NCI-H524 treated with DMSO at 0.1 percent for 48 hours (cell line): ENCODE measurements around the gene TRIAP1.
"Not testable (repeated sequence)": the region's sequence is repeated elsewhere in the genome, so short reads cannot be mapped to it uniquely, and the experiment has no call there.

ENCODE experiments used
- DNase-seq: peaks from one replicate; lab custom pipeline; 2025; lab: John Stamatoyannopoulos, UW

TRIAP1 gene

GRCh38 chr12:120468821-120469449 lies 22.8 kb upstream of the TRIAP1 start:
- no peak for DNase-seq

DNA sequence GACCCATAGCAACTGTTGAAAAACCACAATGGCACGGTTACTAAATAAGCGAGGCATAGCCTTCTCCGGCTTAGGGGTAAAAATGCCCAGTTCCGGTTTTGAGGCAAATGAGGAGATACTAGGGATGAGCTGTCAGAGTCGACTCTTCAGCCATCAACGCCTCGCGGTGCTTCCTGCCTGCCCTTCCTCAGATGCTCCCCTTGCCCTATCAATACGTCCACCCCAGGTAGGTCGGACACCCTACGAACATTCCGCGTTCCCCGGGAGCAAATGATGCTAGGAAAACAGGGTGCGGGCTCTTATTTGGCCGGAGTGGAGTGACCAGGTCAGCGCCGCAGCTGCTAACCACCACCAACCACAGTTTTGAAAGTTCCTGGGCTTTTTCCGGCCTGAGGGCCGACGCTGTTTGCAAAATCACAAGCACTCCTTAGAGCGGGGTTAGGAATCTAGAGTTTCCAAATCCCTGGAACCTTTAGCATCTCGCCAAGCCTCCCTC lies 22.2 kb upstream of the TRIAP1 start:
- no peak for DNase-seq

GRCh38 chr12:120467439-120467838 lies 21.3 kb upstream of the TRIAP1 start:
- DNase-seq: no peak

GRCh38 chr12:120466560-120467315 lies 20.6 kb upstream of the TRIAP1 start:
- DNase-seq: peak; percentile 38

- no peak for DNase-seq
Observed at GRCh38 chr12:120465756-120466155, 19.6 kb upstream of the TRIAP1 start.

GRCh38 chr12:120463712-120464111 lies 17.5 kb upstream of the TRIAP1 start:
- no peak for DNase-seq

DNA sequence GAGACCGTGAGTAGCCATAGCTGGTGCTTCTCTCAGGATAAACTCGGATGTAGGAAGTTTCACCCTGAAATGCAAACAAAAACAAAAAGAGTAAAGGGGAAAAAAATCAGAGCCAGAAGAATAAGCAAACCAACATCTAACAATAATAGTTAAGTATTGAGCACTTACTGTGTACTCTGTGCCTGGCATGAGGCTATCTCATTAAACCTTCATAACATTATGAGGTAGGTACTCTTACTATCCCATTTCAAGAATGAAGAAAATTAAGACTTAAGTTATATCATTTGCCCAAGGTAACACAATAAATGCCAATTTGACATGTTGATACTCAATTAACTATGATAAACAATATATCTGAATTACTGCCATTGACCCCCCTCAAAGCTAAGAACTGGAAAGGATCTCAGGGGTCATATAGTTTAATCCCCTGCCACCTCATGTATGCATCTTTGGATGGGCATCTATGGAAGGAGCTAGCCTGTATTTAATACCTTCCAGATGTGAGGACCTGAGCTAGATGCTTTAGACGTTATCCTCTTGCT lies 16.0 kb upstream of the TRIAP1 start:
- DNase-seq: no peak

DNA sequence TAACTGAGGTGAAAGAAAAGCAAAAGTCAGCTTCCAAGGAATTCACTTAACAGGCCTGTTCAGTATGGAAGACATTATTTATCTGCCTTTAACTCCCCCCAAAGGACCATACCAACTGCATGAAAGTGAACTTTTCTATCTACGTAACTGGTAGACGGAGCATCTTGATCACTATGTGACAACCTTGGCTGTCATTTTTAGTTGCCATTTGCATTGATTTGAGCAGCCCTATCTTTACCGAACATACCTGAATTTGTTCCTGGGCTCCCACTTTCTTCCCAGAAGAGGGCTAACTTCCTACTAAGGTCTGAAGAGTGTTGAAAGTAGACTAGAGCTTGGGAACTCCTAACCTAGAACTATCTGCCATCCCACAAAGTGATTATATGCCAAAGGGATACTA lies 14.0 kb upstream of the TRIAP1 start:
- no peak for DNase-seq

DNA sequence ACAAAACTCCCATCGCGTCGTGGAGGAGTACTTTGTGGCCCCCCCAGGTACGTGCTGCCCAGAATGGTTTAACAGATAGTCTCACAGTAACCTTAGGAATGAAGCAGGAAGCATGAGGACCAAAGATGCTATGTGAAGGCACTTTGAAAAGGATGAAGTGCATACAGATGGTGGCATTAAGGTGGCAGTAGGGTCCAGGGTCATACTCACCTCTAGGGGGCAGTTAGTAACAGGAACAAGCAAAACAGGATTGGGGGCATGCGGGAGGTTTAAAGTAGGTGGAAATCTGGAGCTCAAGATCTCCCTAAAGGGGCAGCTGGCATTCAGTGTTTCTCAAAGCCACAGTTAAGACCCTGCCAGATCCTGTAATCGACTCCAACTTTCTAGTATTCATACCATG lies 10.9 kb upstream of the TRIAP1 start:
- DNase-seq: no peak

DNA sequence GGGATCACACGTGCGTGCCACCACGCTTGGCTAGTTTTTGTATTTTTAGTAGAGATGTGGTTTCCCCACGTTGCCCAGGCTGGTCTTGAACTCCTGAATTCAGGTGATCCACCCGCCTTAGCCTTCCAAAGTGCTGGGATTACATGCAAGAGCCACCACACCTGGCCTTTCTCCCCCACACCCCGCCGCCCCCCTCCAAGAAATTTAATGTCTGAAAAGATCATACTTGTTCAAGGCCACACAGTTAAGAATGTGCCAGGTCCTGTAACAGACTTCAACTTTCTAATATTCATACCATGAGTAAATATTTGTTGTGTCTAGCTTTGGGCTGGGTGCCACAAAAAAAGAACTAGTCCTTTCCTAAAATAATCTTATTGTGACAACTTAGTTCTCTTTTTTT lies 9.1 kb upstream of the TRIAP1 start:
- no peak for DNase-seq

DNA sequence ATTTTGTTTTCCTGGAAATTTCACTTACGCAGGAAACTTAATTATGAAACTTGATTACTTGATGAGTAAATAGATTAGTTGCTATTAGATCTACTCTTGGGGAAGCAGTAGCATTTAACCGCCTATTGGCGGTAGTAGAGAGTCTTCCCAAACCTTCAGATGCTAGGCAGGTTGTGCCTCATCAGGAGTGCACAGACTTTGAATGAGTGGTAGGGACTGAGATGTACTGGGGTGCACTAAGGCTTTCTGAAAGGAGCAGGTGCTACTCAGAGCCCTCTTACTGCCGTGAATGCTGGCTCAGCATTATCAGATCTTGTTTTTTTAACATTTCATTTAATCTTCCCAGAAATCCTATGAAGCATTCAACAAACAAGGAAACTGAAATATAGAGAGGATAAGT lies 7.8 kb upstream of the TRIAP1 start:
- DNase-seq: no peak

DNA sequence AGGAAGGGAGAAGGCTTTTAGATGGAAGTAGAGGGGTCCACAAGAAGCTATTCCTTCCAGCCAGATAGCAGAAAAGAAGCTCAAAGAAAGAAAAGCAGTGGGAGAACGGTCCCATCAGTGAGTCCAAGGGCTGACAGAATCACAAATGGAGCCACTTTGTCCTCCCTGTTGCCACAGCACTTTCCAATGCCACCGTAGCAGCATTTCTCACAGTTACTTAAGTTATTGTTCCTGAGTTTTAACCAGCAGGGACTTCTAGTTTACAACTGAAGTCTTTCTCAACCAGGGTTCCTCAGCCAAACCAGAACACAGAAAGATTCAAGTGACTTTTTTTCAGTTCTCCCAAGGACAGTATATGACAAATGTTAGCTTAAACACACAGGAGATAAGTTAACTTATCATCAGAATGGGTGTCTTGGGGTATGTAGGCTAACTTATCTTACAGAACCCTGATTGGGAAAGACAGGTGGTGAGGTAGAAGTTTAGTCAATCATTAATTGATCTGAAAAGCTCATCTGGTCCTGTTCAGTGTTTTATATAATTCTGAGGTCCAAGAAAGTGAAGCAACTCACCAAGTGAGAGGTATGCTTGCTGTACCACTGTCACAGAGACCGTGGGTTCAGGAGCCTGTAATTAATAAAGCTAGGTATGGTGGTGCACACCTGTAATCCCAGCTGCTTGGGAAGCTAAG lies 7.0 kb upstream of the TRIAP1 start:
- DNase-seq: no peak

DNA sequence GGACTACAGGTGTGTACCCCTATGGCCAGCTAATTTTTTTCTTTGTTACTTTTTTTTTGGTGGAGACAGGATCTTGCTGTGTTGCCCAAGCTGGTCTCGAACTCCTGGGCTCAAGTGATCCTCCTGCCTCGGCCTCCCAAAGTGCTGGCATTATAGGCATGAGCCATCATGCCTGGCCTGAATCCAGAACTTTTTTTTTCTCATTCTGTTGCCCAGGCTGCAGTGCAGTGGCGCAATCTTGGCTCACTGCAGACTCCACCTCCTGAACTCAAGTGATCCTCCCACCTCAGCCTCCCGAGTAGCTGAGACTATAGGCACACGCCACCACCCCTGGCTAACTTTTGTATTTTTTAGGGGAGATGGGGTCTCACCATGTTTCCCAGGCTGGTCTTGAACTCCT lies 6.3 kb upstream of the TRIAP1 start:
- not testable (repeated sequence) for DNase-seq

GRCh38 chr12:120447992-120448391 lies 1.8 kb upstream of the TRIAP1 start:
- DNase-seq: no peak

GRCh38 chr12:120446844-120447178 lies 627 bp upstream of the TRIAP1 start:
- DNase-seq: not testable (repeated sequence)

DNA sequence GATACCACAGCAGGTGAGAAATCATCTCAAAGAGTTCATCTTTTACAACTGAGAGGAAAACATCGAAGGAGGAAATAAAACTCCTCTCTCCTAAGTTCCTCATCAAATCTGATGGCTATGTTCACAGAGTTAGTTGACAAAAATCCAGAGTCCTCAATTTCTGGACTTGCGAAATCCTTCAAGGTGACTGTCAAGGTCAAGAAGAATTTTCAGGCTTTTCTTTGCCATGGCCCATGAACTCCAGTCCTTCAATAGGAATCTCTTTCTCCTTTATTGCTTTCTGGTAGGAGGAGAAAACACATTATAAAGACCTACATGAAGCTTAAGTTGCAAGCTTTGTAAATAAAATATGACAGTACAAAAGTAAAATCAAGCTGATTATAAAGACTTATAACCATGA lies 1.5 kb downstream of the TRIAP1 start:
- no peak for DNase-seq

DNA sequence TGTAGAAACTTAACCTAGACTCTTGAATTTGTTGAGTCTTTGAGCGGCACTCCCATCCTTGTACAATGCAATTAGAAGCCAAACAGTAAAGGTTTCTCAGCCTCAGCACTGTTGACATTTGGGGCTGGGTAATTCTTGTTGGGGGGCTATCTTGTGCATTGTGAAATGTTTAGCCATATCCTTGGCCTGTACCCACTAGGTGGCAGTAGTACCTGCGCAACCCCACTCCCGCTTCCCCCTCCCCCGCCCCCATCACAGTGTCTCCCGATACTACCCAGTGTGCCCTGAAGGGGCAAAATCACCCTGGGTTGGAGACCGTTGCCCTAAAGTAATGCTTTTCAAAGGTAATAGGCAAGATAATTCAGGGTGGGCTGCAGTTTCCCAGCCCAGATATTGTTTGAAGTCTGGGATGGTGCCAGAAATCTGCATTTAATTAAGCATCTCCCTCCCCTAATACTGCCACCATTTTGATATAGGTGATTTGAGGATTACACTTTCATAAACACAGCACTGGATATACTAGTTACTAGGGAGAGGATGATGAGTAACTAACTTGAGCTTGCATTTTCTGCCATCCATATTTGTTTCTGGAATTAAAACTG lies 6.4 kb downstream of the TRIAP1 start:
- DNase-seq: no peak

DNA sequence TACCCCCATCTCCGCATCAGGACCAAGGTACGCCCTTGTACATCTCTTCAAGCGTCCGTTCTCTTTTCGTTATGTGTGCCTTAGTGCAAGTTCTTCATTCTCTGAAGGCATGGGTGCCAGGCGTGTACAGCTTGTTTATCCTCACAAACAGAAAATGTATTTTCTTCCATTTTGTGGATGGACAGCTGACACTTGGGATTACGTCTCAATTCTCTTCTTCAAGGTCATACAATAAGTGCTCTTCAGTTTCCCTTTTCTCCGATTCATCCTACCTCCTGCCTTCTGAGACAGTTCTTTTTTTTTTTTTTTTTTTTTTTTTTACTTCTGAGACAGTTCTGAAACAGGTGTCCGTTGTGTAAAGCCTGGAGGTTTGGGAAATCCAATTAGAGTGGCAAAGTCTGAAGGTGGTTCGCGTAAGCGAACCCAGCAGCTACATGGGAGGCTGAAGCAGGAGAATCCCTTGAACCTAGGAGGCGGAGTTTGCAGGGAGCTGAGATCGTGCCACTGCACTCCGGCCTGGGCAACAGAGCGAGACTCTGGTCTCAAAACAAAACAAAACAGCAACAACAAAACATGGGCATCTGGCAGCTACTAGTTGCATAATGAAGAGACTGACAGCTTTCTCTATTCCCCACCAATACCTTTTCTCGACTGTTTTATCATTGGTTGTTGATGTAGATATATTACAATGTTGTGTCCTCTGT lies 7.5 kb downstream of the TRIAP1 start:
- no peak for DNase-seq

- peak; percentile 95 for DNase-seq
Observed at GRCh38 chr12:120437735-120438494, 8.3 kb downstream of the TRIAP1 start, which contains the start of gene COX6A1. COX6A1 (plus strand) TSS chr12:120438113; CDS start chr12:120438127, 14 bp downstream.

GRCh38 chr12:120432772-120433525 lies 13.2 kb downstream of the TRIAP1 start:
- no peak for DNase-seq
